ENCODE data around the gene PIK3R1. TPM values are rescaled to one million over a fixed set of nuclear protein-coding genes. Genes with fewer than 3 reads are reported as not detected.
"Not testable (repeated sequence)": the region's sequence is repeated elsewhere in the genome, so short reads cannot be mapped to it uniquely, and the experiment has no call there.

PIK3R1 gene
- total RNA-seq, 1 donor from 2014 or later: 24.2 TPM

DNA sequence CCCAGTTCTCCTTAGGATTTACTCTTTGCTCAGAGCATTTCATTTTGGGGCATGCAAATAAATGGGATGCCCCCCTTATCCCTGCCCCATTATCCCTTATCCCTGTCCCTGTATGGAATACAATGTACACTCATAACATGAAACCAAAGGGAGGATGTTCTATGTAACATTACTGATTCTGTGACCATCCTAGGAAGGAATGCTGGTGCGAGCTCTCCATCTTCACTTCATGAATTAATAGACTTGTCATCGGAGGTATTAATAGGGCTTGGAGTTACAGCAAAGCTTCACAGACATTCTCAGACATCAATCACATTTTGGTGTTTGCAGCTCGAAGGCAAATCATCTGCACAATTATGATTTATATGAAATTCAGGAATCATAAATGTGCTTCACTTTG is 20.4 kb upstream of the PIK3R1 start:
- Mint-ChIP-seq H3K27me3 (ENCODE audit: insufficient read depth, low read depth) (peaks cover 3% of the 10 kb centered on the region), H3K4me3 (no peak overlapping the region), H3K9me3 (peaks cover 2% of the 10 kb centered on the region), H3K27ac (no peak overlapping the region), H3K4me1 (peaks cover 33% of the 10 kb centered on the region), H3K36me3 (no peaks in the 10 kb centered on the region)
- TF ChIP-seq, protein P1, sequence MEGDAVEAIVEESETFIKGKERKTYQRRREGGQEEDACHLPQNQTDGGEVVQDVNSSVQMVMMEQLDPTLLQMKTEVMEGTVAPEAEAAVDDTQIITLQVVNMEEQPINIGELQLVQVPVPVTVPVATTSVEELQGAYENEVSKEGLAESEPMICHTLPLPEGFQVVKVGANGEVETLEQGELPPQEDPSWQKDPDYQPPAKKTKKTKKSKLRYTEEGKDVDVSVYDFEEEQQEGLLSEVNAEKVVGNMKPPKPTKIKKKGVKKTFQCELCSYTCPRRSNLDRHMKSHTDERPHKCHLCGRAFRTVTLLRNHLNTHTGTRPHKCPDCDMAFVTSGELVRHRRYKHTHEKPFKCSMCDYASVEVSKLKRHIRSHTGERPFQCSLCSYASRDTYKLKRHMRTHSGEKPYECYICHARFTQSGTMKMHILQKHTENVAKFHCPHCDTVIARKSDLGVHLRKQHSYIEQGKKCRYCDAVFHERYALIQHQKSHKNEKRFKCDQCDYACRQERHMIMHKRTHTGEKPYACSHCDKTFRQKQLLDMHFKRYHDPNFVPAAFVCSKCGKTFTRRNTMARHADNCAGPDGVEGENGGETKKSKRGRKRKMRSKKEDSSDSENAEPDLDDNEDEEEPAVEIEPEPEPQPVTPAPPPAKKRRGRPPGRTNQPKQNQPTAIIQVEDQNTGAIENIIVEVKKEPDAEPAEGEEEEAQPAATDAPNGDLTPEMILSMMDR (IDR thresholded peaks at IDR 0.05): no peak
- TF ChIP-seq EZH2 (IDR thresholded peaks at IDR 0.05): no peak
- TF ChIP-seq EZH2phosphoT487 (IDR thresholded peaks at IDR 0.05): no peak
- Histone ChIP-seq H3K36me3 (no peaks in the 10 kb centered on the region), H3K27me3 (no peaks in the 10 kb centered on the region), H3K4me2 (no peak overlapping the region), H3K9me3 (ENCODE audit: low read depth) (no peaks in the 10 kb centered on the region), H3K27ac (no peak overlapping the region), H3F3A (ENCODE audit: low read depth) (no peaks in the 10 kb centered on the region), H4K20me1 (ENCODE audit: low read depth) (no peaks in the 10 kb centered on the region), H2AFZ (replicated peaks) (no peak overlapping the region), H3K79me2 (ENCODE audit: low read depth) (no peaks in the 10 kb centered on the region), H3K4me3 (no peak overlapping the region), H3K9ac (no peak overlapping the region), H3K4me1 (peaks cover 8% of the 10 kb centered on the region)
- no peak for DNase-seq (ENCODE audit: low spot score)

DNA sequence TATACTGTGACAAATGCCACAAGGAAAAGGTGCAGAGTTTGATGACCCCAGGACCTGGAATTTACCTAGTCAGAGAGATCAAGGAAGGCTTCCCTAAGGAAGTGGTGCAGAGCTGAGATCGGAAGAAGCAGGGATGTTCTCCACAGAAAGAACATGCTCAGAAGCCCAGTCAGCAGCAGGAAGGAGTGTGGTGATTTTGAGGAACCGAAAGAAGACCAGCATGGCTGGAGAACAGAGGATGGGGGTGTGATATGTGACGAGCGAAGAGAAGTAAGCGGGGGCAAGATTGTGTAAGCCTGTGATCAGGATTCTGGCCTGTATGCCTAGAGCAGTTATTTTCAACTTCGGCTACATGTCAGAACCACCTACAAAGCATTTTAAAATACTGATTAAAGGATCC is 18.7 kb upstream of the PIK3R1 start:
- Mint-ChIP-seq H3K36me3 (no peaks in the 10 kb centered on the region), H3K4me3 (no peak overlapping the region), H3K27me3 (ENCODE audit: insufficient read depth, low read depth) (peaks cover 3% of the 10 kb centered on the region), H3K27ac (no peak overlapping the region), H3K9me3 (peaks cover 2% of the 10 kb centered on the region), H3K4me1 (peaks cover 25% of the 10 kb centered on the region)
- no peak overlapping the region for H2AFZ ChIP-seq (replicated peaks)
- H3K79me2 ChIP-seq (ENCODE audit: low read depth): no peaks in the 10 kb centered on the region
- no peaks in the 10 kb centered on the region for H3K27me3 ChIP-seq
- TF ChIP-seq EZH2phosphoT487 (IDR thresholded peaks at IDR 0.05) (no peak), EZH2 (IDR thresholded peaks at IDR 0.05) (no peak)
- TF ChIP-seq, protein P1 (IDR thresholded peaks at IDR 0.05): no peak
- H3K4me3 ChIP-seq: no peak overlapping the region
- no peak for DNase-seq (ENCODE audit: low spot score)
- H3K36me3 ChIP-seq: no peaks in the 10 kb centered on the region
- no peak overlapping the region for H3K9ac ChIP-seq
- H3F3A ChIP-seq (ENCODE audit: low read depth): no peaks in the 10 kb centered on the region
- H3K27ac ChIP-seq: no peak overlapping the region
- no peak overlapping the region for H3K4me2 ChIP-seq
- H3K4me1 ChIP-seq: peaks cover 8% of the 10 kb centered on the region
- no peaks in the 10 kb centered on the region for H4K20me1 ChIP-seq (ENCODE audit: low read depth)
- no peaks in the 10 kb centered on the region for H3K9me3 ChIP-seq (ENCODE audit: low read depth)

DNA sequence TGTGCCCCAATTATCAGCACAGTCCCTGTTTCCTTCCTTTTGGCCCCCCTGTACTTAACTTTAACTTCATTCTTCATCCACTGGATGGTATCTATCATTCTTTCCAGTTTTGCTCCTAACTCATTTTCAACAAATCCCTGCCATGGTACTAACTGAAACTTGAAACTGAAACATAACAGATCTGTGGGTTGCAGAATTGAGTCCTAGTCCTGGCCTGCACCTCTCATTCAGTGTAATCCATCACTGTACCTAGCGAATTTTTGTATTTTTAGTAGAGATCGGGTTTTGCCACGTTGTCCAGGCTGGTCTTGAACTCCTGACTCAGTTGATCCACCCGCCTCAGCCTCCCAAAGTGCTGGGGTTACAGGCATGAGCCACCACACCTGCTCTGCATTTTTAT is 15.3 kb upstream of the PIK3R1 start:
- H3K4me1 ChIP-seq: no peaks in the 10 kb centered on the region
- H4K20me1 ChIP-seq (ENCODE audit: low read depth): no peaks in the 10 kb centered on the region
- Mint-ChIP-seq H3K27ac (no peak overlapping the region), H3K4me1 (peaks cover 6% of the 10 kb centered on the region), H3K27me3 (ENCODE audit: insufficient read depth, low read depth) (no peaks in the 10 kb centered on the region), H3K4me3 (no peak overlapping the region), H3K36me3 (no peaks in the 10 kb centered on the region), H3K9me3 (peaks cover 2% of the 10 kb centered on the region)
- DNase-seq (ENCODE audit: low spot score): no peak
- H3K27ac ChIP-seq: no peak overlapping the region
- no peaks in the 10 kb centered on the region for H3K9me3 ChIP-seq (ENCODE audit: low read depth)
- no peak overlapping the region for H3K4me3 ChIP-seq
- H3K4me2 ChIP-seq: no peak overlapping the region
- no peak for TF ChIP-seq EZH2phosphoT487 (IDR thresholded peaks at IDR 0.05)
- TF ChIP-seq, protein P1 (IDR thresholded peaks at IDR 0.05): no peak
- TF ChIP-seq EZH2 (IDR thresholded peaks at IDR 0.05): no peak
- H2AFZ ChIP-seq (replicated peaks): no peak overlapping the region
- H3K9ac ChIP-seq: no peak overlapping the region
- H3F3A ChIP-seq (ENCODE audit: low read depth): no peaks in the 10 kb centered on the region
- H3K27me3 ChIP-seq: no peaks in the 10 kb centered on the region
- H3K36me3 ChIP-seq: no peaks in the 10 kb centered on the region
- no peaks in the 10 kb centered on the region for H3K79me2 ChIP-seq (ENCODE audit: low read depth)

DNA sequence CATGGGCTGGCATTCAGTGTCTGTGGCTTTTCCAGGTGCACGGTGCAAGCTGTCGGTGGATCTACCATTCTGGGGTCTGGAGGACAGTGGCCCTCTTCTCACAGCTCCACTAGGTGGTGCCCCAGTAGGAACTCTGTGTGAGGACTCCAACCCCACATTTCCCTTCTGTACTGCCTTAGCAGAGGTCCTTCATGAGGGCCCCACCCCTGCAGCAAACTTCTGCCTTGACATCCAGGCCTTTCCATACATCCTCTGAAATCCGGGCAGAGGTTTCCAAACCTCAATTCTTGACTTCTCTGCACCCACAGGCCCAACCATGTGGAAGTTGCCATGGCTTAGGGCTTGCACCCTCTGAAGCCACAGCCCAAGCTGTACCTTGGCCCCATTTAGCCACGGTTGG is 4.9 kb upstream of the PIK3R1 start:
- H3K79me2 ChIP-seq (ENCODE audit: low read depth); DNase-seq (ENCODE audit: low spot score); H3K36me3 Mint-ChIP-seq; H3K4me1 ChIP-seq; H4K20me1 ChIP-seq (ENCODE audit: low read depth); H3K27ac Mint-ChIP-seq; H3K9ac ChIP-seq; H3K4me3 Mint-ChIP-seq; H3K4me2 ChIP-seq; H3K4me3 ChIP-seq; H3K36me3 ChIP-seq; H3K4me1 Mint-ChIP-seq; H3K9me3 ChIP-seq (ENCODE audit: low read depth); H3K27ac ChIP-seq; H2AFZ ChIP-seq (replicated peaks): not testable (repeated sequence)
- H3F3A ChIP-seq (ENCODE audit: low read depth): peaks cover 13% of the 10 kb centered on the region
- peaks cover 39% of the 10 kb centered on the region for H3K9me3 Mint-ChIP-seq
- peaks cover 23% of the 10 kb centered on the region for H3K27me3 ChIP-seq
- peaks cover 14% of the 10 kb centered on the region for H3K27me3 Mint-ChIP-seq (ENCODE audit: insufficient read depth, low read depth)

All from neural progenitor cell (in vitro differentiated cells).